Fibroblast of lung (primary cell): Measurements from ENCODE around the gene TNFRSF14. TPM values are rescaled to one million over a fixed set of nuclear protein-coding genes. Genes with fewer than 3 reads are reported as not detected.
A peak's percentile ranks its signal among the peaks of the same experiment; 100 is the strongest.

Experiments
- DNase-seq, 2 donors: peaks; one replicate each; pipeline versions ENCODE4 v3.0.0 to v3.0.0-alpha.2; 2010; ENCODE audit warnings: low read depth in 2 of 2
- H2AFZ ChIP-seq: 2 replicates; pipeline ENCODE4 v1.5.1; 2012; ENCODE audit warnings: low read length, control low read depth, inconsistent platforms
- H3K27ac ChIP-seq: 2 replicates; pipeline ENCODE4 v1.5.1; 2011; ENCODE audit warnings: low read length, control low read depth; ENCODE audit not compliant: insufficient read depth
- H3K27me3 ChIP-seq: 2 replicates; pipeline ENCODE4 v1.5.1; 2011; ENCODE audit warnings: mild to moderate bottlenecking, low read length; ENCODE audit not compliant: control insufficient read depth, insufficient read depth
- H3K36me3 ChIP-seq: 2 replicates; pipeline ENCODE4 v1.5.1; 2011; ENCODE audit warnings: low read length; ENCODE audit not compliant: control insufficient read depth, insufficient read depth
- H3K4me1 ChIP-seq: 2 replicates; pipeline ENCODE4 v1.5.1; 2011; ENCODE audit warnings: low read length; ENCODE audit not compliant: control insufficient read depth, insufficient read depth; ENCODE audit errors: extremely low read depth
- H3K4me2 ChIP-seq: 2 replicates; pipeline ENCODE4 v1.5.1; 2011; ENCODE audit warnings: low read length, control low read depth; ENCODE audit not compliant: insufficient read depth; ENCODE audit errors: extremely low read depth
- H3K4me3 ChIP-seq, 4 experiments: fragments of 200-600 bp in 1 of 4; sonication (generic) in 1 of 4; replicated peaks in 1 of 4; 2 replicates each; pipeline ENCODE4 v1.5.1; 2011 to 2016; ENCODE audit warnings: low read length in 4 of 4, low read depth in 3 of 4, mild to moderate bottlenecking in 3 of 4, control low read depth in 2 of 4, inconsistent platforms in 1 of 4, mixed read lengths in 1 of 4; ENCODE audit not compliant: insufficient read depth in 1 of 4; ENCODE audit errors: control extremely low read depth in 1 of 4
- H3K79me2 ChIP-seq: 2 replicates; pipeline ENCODE4 v1.5.1; 2012; ENCODE audit warnings: mild to moderate bottlenecking, low read length, inconsistent platforms; ENCODE audit not compliant: control insufficient read depth, insufficient read depth
- H3K9ac ChIP-seq: 2 replicates; pipeline ENCODE4 v1.5.1; 2011; ENCODE audit warnings: mild to moderate bottlenecking, low read length, control low read depth; ENCODE audit not compliant: insufficient read depth
- H3K9me3 ChIP-seq: 2 replicates; pipeline ENCODE4 v1.5.1; 2012; ENCODE audit warnings: low read depth, low read length; ENCODE audit not compliant: control insufficient read depth, insufficient read depth
- H4K20me1 ChIP-seq: 2 replicates; pipeline ENCODE4 v1.5.1; 2011; ENCODE audit warnings: low read length; ENCODE audit not compliant: control insufficient read depth, insufficient read depth; ENCODE audit errors: extremely low read depth
- EZH2 ChIP-seq: IDR thresholded peaks from 2 replicates; pipeline ENCODE4 v1.5.1; 2012; ENCODE audit warnings: low read length, control low read depth, mild to moderate bottlenecking; ENCODE audit errors: missing control alignments
- polyA plus RNA-seq, 2 donors: library from polyadenylated mRNA; depleted of rRNA in 1 of 2; stranded (reverse) in 1 of 2; unstranded in 1 of 2; fragments of >200 nt; gene quantifications; 2 replicates each; pipeline ENCODE4 v1.2.1, GENCODE V29; 2011 to 2012; ENCODE audit warnings: missing spikeins in 1 of 2
- total RNA-seq: library from RNA; depleted of rRNA; stranded (reverse); fragments of >200 nt; gene quantifications from 2 replicates; pipeline ENCODE4 v1.2.1, GENCODE V29; 2014
- TF ChIP-seq, protein P1 (sequence below), 2 donors: IDR thresholded peaks in 1 of 2; conservative IDR thresholded peaks in 1 of 2; 1 replicate in 1 of 2; 2 replicates in 1 of 2; pipeline ENCODE4 v1.5.1; 2011 to 2012; ENCODE audit warnings: low read length in 2 of 2, control low read depth in 1 of 2, inconsistent platforms in 1 of 2, low read depth in 1 of 2, mild to moderate bottlenecking in 1 of 2

The TNFRSF14 gene
- total and polyA plus RNA-seq, 2 donors (not counting 1 experiment from before 2014, with no cell fraction given) = 15.2 to 85.0 TPM

- no peaks in the 10 kb centered on the region for H3K36me3 ChIP-seq
- peak overlapping the region; percentile 81 for H3K4me2 ChIP-seq
- H3K4me1 ChIP-seq = peaks cover 14% of the 10 kb centered on the region
- TF ChIP-seq, protein P1, sequence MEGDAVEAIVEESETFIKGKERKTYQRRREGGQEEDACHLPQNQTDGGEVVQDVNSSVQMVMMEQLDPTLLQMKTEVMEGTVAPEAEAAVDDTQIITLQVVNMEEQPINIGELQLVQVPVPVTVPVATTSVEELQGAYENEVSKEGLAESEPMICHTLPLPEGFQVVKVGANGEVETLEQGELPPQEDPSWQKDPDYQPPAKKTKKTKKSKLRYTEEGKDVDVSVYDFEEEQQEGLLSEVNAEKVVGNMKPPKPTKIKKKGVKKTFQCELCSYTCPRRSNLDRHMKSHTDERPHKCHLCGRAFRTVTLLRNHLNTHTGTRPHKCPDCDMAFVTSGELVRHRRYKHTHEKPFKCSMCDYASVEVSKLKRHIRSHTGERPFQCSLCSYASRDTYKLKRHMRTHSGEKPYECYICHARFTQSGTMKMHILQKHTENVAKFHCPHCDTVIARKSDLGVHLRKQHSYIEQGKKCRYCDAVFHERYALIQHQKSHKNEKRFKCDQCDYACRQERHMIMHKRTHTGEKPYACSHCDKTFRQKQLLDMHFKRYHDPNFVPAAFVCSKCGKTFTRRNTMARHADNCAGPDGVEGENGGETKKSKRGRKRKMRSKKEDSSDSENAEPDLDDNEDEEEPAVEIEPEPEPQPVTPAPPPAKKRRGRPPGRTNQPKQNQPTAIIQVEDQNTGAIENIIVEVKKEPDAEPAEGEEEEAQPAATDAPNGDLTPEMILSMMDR (conservative IDR thresholded peaks at IDR 0.05 in 1 of 2, IDR thresholded peaks at IDR 0.05 in 1 of 2; ENCODE audit: low read depth in 1 of 2, low read length in 2 of 2) = no peak
- no peak for TF ChIP-seq EZH2
- DNase-seq = peak; percentile 61 to 66
- no peaks in the 10 kb centered on the region for H3K79me2 ChIP-seq
- H3K27ac ChIP-seq = no peak overlapping the region
- H3K9ac ChIP-seq = peak overlapping the region; percentile 60
- H3K27me3 ChIP-seq = no peaks in the 10 kb centered on the region
- H3K4me3 ChIP-seq = peak overlapping the region in 3 of 4 experiments; percentile 22 to 63 (median 57)
- no peak overlapping the region for H2AFZ ChIP-seq
- H4K20me1 ChIP-seq = no peaks in the 10 kb centered on the region
- H3K9me3 ChIP-seq = no peaks in the 10 kb centered on the region
These were observed 10.2 kb upstream of the TNFRSF14 start for GRCh38 chr1:2545754-2546514.

DNA sequence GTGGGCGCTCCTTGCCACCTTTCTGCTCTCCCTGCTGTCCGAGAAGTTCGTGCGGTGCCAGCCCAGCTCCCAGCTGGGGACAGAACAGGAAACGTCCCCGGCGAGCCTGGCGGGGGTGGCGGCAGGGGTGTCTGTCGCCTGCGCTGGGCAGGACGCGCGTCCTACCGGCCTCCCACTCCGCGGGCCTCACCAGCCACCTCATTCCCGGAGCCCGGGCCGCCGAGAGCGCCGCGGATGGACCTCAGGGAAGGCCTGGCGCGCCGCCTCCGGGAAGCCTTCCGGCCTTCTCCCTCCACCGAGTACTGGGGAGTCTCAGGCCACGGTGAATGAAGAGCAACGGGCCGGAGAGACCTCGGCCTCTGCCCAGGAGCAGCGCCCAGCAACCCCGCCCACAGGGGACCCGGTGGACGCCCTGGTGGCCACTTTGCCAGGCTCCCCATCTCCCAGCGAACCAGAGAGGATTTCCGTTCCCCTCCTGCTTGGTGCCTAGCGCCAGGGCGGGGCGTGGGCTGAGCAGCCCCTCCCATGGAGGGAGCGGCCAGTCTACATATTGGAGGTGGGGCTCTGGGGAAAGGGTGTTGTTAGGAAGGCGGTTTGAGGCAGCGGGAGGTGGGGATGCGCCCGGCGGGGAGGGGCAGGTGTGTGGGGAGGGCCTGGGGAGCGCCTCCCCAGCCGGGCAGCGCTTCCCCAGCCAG is 9.5 kb upstream of the TNFRSF14 start:
- Histone ChIP-seq H3K9ac (peak overlapping the region; percentile 60), H3K4me3 (peak overlapping the region; percentile 22 to 63 (median 53)), H3K4me2 (peak overlapping the region; percentile 81), H3K36me3 (no peaks in the 10 kb centered on the region), H2AFZ (peak overlapping the region; percentile 35), H3K27ac (peak overlapping the region; percentile 25), H4K20me1 (no peaks in the 10 kb centered on the region), H3K4me1 (peaks cover 14% of the 10 kb centered on the region), H3K9me3 (no peaks in the 10 kb centered on the region), H3K27me3 (no peaks in the 10 kb centered on the region), H3K79me2 (no peaks in the 10 kb centered on the region)
- peak; percentile 65 to 70 for DNase-seq
- no peak for TF ChIP-seq EZH2

DNA sequence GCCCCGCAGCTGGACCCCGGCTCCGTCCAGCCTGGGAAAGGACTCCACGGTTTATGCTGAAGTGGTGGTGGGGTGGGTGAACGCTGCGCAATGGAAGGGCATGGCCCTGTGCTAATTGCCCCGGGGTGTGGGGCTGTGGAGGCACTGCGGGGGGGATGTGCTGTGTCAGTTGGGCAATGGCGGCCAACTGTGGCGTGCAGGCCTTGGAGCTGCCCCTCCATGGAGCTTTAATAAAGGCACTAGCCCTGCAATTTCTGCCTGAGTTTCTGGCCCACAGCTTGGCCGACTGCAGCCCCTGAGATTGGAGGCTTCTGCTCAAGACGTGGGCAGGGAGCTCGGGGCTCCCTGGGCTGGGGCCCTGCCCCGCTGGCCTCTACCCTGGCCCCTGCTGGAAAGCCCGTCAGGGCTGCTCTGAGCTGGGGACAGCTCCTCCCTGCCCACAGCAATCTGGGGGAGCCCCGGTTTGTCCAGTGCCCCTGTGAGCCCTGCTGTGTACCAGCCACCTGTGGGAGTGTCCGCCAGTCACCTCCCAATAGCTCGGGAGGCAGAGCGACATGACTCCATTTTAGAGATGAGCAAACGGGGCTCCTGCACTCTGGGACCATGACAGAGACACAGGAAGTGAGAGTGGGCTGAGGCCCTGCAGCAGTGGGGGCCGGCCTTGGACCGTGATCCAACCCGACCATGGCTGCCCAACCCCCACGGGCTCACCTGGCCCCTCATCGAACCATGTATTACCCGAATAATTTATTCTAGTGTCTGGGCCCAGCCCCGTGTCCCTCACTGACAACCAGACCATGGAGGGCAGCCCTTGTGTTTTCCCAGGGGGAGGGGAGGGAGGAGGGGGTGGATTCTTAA is 8.7 kb upstream of the TNFRSF14 start:
- H2AFZ ChIP-seq = no peak overlapping the region
- H3K27ac ChIP-seq = no peak overlapping the region
- no peaks in the 10 kb centered on the region for H3K79me2 ChIP-seq
- H3K9ac ChIP-seq = no peak overlapping the region
- no peaks in the 10 kb centered on the region for H3K27me3 ChIP-seq
- H3K4me1 ChIP-seq = peaks cover 14% of the 10 kb centered on the region
- TF ChIP-seq EZH2 = no peak
- TF ChIP-seq, protein P1 (conservative IDR thresholded peaks at IDR 0.05 in 1 of 2, IDR thresholded peaks at IDR 0.05 in 1 of 2; ENCODE audit: low read depth in 1 of 2, low read length in 2 of 2) = no peak
- no peaks in the 10 kb centered on the region for H3K36me3 ChIP-seq
- H4K20me1 ChIP-seq = no peaks in the 10 kb centered on the region
- peak overlapping the region in 2 of 4 experiments; percentile 57 to 63 for H3K4me3 ChIP-seq
- no peak for DNase-seq
- peak overlapping the region; percentile 37 for H3K4me2 ChIP-seq
- H3K9me3 ChIP-seq = no peaks in the 10 kb centered on the region
